Colonic mucosa (tissue), 4 donors: ENCODE results near the gene TBC1D22B. TPM values are rescaled to one million over a fixed set of nuclear protein-coding genes. Genes with fewer than 3 reads are reported as not detected.

Experiments
- DNase-seq: peaks from one replicate; pipeline ENCODE4 v3.0.0-alpha.2; 2020
- H3K27ac ChIP-seq: fragments of 200-600 bp; one replicate; pipeline ENCODE4 v1.8.0; 2021
- H3K27me3 ChIP-seq: fragments of 200-600 bp; one replicate; pipeline ENCODE4 v1.8.0; 2021
- H3K36me3 ChIP-seq: fragments of 200-600 bp; one replicate; pipeline ENCODE4 v1.8.0; 2021
- H3K4me1 ChIP-seq: fragments of 200-600 bp; one replicate; pipeline ENCODE4 v1.8.0; 2021; ENCODE audit warnings: mild to moderate bottlenecking
- H3K4me3 ChIP-seq: fragments of 200-600 bp; one replicate; pipeline ENCODE4 v1.8.0; 2021
- H3K9ac ChIP-seq, 2 donors: one replicate each; pipeline ENCODE4 v1.7.0; 2013; ENCODE audit warnings: control low read depth in 2 of 2, low read depth in 2 of 2, low read length in 2 of 2
- H3K9me3 ChIP-seq: fragments of 200-600 bp; one replicate; pipeline ENCODE4 v1.8.0; 2021
- intact Hi-C: fragments of 100-400 bp; cut with DNase I; formaldehyde crosslinking; loops from one replicate; pipeline ENCODE4 v1.14.1; 2022
- total RNA-seq, 2 donors: library from RNA; stranded (reverse); fragmentation: NEBNext Ultra II Directional in 1 of 2; extraction: Animal tissue kit (Norgen Biotek cat#: 25700) in 1 of 2; gene quantifications; one replicate each; pipeline ENCODE4 v1.2.1, GENCODE V29; 2021
- TF ChIP-seq, protein P1 (sequence below): fragments of 200-600 bp; IDR thresholded peaks from one replicate; pipeline ENCODE4 v1.8.0; 2022; ENCODE audit warnings: antibody characterized with exemption, mild to moderate bottlenecking
- donor health status: healthy.
- donor health status: DM: no; HTN: no; CAD: no.
- donor health status: DM: no; HTN: no; CAD: no.

The TBC1D22B gene
- total RNA-seq, 2 donors from 2014 or later = 13.3 to 15.2 TPM

DNA sequence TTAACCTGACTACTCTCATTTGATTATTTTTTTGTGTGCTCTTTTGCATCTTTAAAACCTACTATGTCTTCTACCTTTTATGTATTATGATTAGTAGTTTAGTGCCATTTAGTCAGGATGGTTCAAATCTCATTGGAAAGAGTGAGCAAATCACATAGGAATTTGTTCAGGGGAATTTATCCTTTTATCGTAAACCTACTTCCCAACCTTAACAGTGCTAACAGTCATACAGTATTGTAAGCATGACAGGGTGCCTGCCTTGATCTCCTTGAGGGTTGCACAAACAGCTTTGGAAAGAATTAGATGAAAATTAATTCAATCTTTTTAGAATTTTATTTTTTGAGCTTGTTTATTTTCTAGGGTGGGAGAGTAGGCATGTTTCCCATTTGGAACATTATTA lies 114.5 kb downstream of the TBC1D22B start:
- no peak overlapping the region for H3K9ac ChIP-seq
- intact Hi-C loops = no loop called here
- no peaks in the 10 kb centered on the region for H3K27me3 ChIP-seq
- DNase-seq = no peak
- H3K36me3 ChIP-seq = no peaks in the 10 kb centered on the region
- H3K4me1 ChIP-seq = no peaks in the 10 kb centered on the region
- no peak overlapping the region for H3K27ac ChIP-seq
- TF ChIP-seq, protein P1, sequence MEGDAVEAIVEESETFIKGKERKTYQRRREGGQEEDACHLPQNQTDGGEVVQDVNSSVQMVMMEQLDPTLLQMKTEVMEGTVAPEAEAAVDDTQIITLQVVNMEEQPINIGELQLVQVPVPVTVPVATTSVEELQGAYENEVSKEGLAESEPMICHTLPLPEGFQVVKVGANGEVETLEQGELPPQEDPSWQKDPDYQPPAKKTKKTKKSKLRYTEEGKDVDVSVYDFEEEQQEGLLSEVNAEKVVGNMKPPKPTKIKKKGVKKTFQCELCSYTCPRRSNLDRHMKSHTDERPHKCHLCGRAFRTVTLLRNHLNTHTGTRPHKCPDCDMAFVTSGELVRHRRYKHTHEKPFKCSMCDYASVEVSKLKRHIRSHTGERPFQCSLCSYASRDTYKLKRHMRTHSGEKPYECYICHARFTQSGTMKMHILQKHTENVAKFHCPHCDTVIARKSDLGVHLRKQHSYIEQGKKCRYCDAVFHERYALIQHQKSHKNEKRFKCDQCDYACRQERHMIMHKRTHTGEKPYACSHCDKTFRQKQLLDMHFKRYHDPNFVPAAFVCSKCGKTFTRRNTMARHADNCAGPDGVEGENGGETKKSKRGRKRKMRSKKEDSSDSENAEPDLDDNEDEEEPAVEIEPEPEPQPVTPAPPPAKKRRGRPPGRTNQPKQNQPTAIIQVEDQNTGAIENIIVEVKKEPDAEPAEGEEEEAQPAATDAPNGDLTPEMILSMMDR = no peak
- no peak overlapping the region for H3K4me3 ChIP-seq
- H3K9me3 ChIP-seq = no peaks in the 10 kb centered on the region

DNA sequence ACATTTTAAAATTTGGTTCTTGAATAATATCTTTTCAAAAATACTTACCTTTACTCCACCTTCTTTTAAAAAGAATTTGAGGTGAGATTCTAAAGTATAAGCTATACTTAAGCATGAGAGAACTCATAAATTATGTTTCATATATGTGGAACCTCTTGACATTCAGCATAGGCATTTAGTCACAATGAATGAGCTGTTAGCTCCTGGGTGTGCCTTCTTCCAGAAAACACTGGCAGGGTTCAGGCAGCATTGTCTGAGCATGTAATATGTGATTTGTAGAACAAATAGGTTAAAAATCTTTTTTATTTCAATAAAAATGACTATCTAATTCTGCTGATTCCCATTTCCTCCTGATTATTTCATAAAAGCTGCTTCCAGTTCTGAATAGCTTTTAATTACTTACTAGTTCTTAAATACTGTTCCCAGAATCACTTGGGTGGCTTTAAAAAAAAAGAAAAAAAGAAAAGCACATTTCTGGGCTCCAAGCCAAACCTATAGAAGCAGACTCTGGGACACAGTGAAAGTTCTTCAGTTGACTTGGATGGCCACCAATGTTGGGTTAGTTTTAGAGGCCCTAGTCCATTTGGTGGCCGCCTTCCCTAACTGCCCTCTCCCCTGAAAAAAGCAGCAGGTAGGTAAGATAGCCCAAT lies 116.4 kb downstream of the TBC1D22B start:
- H3K4me1 ChIP-seq = no peaks in the 10 kb centered on the region
- no peaks in the 10 kb centered on the region for H3K27me3 ChIP-seq
- DNase-seq = no peak
- H3K36me3 ChIP-seq = no peaks in the 10 kb centered on the region
- H3K9ac ChIP-seq = no peak overlapping the region
- no peak overlapping the region for H3K4me3 ChIP-seq
- H3K27ac ChIP-seq = no peak overlapping the region
- intact Hi-C loops = no loop called here
- TF ChIP-seq, protein P1 = no peak
- no peaks in the 10 kb centered on the region for H3K9me3 ChIP-seq

DNA sequence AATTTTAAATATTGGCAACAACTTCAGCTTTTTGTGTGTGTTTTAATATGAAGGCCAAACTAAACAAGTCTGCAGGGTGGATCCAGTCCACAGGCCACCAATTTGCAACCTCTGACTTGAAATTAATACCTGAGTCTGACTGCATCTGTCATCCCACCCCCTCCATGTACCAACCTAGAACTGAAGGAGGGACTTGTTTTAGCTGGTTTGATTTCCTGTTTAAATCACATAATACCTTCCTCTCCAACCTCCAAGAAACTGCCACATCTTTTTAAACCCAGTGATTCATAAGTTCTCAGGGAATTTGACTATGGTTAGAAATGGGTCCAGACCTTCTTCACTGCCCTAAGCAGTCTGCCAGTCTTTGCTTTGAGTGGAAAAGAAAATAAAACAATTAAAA lies 117.8 kb downstream of the TBC1D22B start:
- Histone ChIP-seq H3K4me1 (no peaks in the 10 kb centered on the region), H3K9ac (no peak overlapping the region), H3K9me3 (no peaks in the 10 kb centered on the region), H3K4me3 (no peak overlapping the region), H3K36me3 (no peaks in the 10 kb centered on the region), H3K27ac (no peak overlapping the region), H3K27me3 (no peaks in the 10 kb centered on the region)
- intact Hi-C loops = no loop called here
- DNase-seq = no peak
- TF ChIP-seq, protein P1 = no peak

DNA sequence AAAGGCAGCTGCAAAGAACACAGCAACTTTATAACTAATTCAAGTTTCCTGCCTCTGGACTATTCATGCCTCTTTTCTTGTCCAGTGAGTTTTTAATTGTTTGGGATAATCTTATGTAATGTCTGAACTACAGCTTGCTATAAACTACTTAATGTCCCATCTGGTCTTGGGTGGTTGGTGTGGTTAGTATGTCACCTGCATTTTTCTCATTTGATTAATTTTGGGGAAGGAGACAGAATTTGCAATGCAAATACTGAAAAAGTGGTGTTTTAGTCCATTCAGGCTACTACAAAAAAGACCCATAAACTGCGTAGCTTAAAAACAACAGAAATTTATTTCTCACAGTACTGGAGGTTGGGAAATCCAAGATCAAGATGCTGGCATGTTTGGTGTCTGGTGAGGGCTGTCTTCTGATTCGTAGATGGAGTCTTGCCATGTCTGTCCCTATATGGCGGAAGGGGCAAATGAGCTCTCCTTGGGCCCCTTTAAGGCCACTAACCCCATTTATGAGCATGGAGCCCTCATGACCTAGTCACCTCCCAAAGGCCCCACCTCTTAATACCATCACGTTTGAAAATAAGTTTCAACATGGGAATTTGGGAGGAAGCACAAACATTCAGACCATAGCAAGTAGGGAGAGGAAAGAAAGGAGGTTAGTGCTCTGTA lies 118.6 kb downstream of the TBC1D22B start:
- intact Hi-C loops = no loop called here
- TF ChIP-seq, protein P1 = no peak
- H3K9me3 ChIP-seq = no peaks in the 10 kb centered on the region
- no peak overlapping the region for H3K9ac ChIP-seq
- no peak overlapping the region for H3K4me3 ChIP-seq
- no peak overlapping the region for H3K27ac ChIP-seq
- H3K4me1 ChIP-seq = no peaks in the 10 kb centered on the region
- H3K36me3 ChIP-seq = no peaks in the 10 kb centered on the region
- no peak for DNase-seq
- H3K27me3 ChIP-seq = no peaks in the 10 kb centered on the region

DNA sequence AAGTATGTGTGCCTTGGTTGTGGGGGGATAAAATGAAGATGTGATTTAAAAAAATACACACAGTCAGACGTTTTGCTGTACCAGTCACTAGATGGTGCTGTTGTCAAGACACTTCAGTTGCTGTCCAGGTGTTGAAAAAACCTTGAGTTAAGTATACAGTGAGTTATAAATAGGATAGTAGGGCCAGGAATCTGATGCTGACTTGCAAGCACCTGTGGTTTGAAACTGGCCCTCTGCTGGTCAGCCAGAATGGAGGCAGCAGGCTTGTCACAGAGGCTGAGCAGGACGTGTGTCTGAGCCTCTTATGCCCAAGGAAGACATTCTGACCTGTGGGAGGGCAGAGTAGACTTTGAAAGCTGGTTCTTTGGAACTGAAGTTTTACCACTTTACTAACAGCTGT lies 124.0 kb downstream of the TBC1D22B start:
- Histone ChIP-seq H3K27me3 (no peaks in the 10 kb centered on the region), H3K27ac (no peak overlapping the region), H3K36me3 (no peaks in the 10 kb centered on the region), H3K4me3 (no peak overlapping the region), H3K4me1 (no peaks in the 10 kb centered on the region), H3K9ac (no peak overlapping the region), H3K9me3 (no peaks in the 10 kb centered on the region)
- TF ChIP-seq, protein P1 = peak; percentile 59
- intact Hi-C loops = no loop called here
- DNase-seq = peak; percentile 21

Other genes with a start within 250 kb of the TBC1D22B start
- gene PIM1, start 87.6 kb upstream of the TBC1D22B start, total RNA-seq = 10 to 100 TPM; 15.6 to 26.2 TPM
- gene TMEM217, start 372 bp downstream of the TBC1D22B start, total RNA-seq = 1 to 10 TPM in 1 of 2 donors, under 1 TPM in 1; 0.62 to 1.2 TPM
- gene RNF8, start 96.2 kb downstream of the TBC1D22B start, total RNA-seq = 10 to 100 TPM; 12.2 to 17.3 TPM
- gene CMTR1, start 175.4 kb downstream of the TBC1D22B start, total RNA-seq = 10 to 100 TPM; 20.3 to 24.4 TPM
- gene CCDC167, start 242.1 kb downstream of the TBC1D22B start, total RNA-seq = 10 to 100 TPM; 11.8 to 31.8 TPM